Measurements from ENCODE around the gene HSPA12B. TPM values are rescaled to one million over a fixed set of nuclear protein-coding genes. Genes with fewer than 3 reads are reported as not detected.

The HSPA12B gene
- total and polyA plus RNA-seq, 2 of the 13 experiments (the other 11 are each of a cell fraction or from before 2014, with no cell fraction given) = 0.01 TPM; not detected in 1

- peak; percentile 62; the same call in 1 of the 2 replicates for TF ChIP-seq FOXP4 (CRISPR knock-in tag; IDR thresholded peaks at IDR 0.05)
- TF ChIP-seq ZSCAN12 (CRISPR knock-in tag; IDR thresholded peaks at IDR 0.05) = 0 out of 2 replicates have a peak, but pooled peaks have one; percentile 26
- peak; percentile 91 for TF ChIP-seq THAP11 (CRISPR knock-in tag; IDR thresholded peaks at IDR 0.05)
- TF ChIP-seq NRL (CRISPR knock-in tag; IDR thresholded peaks at IDR 0.05; ENCODE audit: borderline replicate concordance) = peak; percentile 69
- TF ChIP-seq RORA (CRISPR knock-in tag; IDR thresholded peaks at IDR 0.05) = no peak
- 0 out of 2 replicates have a peak, but pooled peaks have one; percentile 34 for TF ChIP-seq ZNF557 (CRISPR knock-in tag; IDR thresholded peaks at IDR 0.05)
- peak; percentile 91 for TF ChIP-seq POGK (CRISPR knock-in tag; conservative IDR thresholded peaks at IDR 0.05)
- 0 out of 2 replicates have a peak, but pooled peaks have one; percentile 66 for TF ChIP-seq TP53 (CRISPR knock-in tag; conservative IDR thresholded peaks at IDR 0.05)
- TF ChIP-seq ZSCAN9 (CRISPR knock-in tag; IDR thresholded peaks at IDR 0.05; ENCODE audit: borderline replicate concordance) = peak; percentile 89; the same call in 1 of the 2 replicates
- TF ChIP-seq SRSF1 (optimal IDR thresholded peaks at IDR 0.05; ENCODE audit: low read depth, low read length) = peak; percentile 3
- peak; percentile 95 for TF ChIP-seq ADNP (CRISPR knock-in tag; IDR thresholded peaks at IDR 0.05)
- peak; percentile 92; the same call in 1 of the 2 replicates for TF ChIP-seq CREB3 (CRISPR knock-in tag; IDR thresholded peaks at IDR 0.05)
- peak; percentile 83 for TF ChIP-seq HOXD1 (CRISPR knock-in tag; IDR thresholded peaks at IDR 0.05)
- TF ChIP-seq MYC (CRISPR knock-in tag; IDR thresholded peaks at IDR 0.05; ENCODE audit: borderline replicate concordance) = peak; percentile 98
- TF ChIP-seq IRF1 (CRISPR knock-in tag; IDR thresholded peaks at IDR 0.05; ENCODE audit: low read depth) = peak; percentile 89; the same call in 1 of the 2 replicates
- TF ChIP-seq RBM39 (IDR thresholded peaks at IDR 0.05; ENCODE audit: low read depth, low read length, poor library complexity, severe bottlenecking) = peak; percentile 62
- TF ChIP-seq AGO1 (IDR thresholded peaks at IDR 0.05; ENCODE audit: low read depth, low read length, poor library complexity, severe bottlenecking) = peak; percentile 74
- TF ChIP-seq ZNF124 (CRISPR knock-in tag; IDR thresholded peaks at IDR 0.05) = peak; percentile 61; the same call in 1 of the 2 replicates
- peak; percentile 95 for TF ChIP-seq ZNF747 (CRISPR knock-in tag; IDR thresholded peaks at IDR 0.05; ENCODE audit: borderline replicate concordance)
- TF ChIP-seq SRF (IDR thresholded peaks at IDR 0.05; ENCODE audit: low read depth, low read length) = peak; percentile 17; the same call in 1 of the 2 replicates
- TF ChIP-seq SIX1 (CRISPR knock-in tag; IDR thresholded peaks at IDR 0.05; ENCODE audit: borderline replicate concordance) = 0 out of 2 replicates have a peak, but pooled peaks have one; percentile 31
- TF ChIP-seq THAP7 (CRISPR knock-in tag; IDR thresholded peaks at IDR 0.05) = peak; percentile 85; the same call in 1 of the 2 replicates
- TF ChIP-seq RFX1 (IDR thresholded peaks at IDR 0.05) = no peak
These were observed 35.2 kb downstream of the HSPA12B start, which contains the start of gene ADISSP (continued) for GRCh38 chr20:3767427-3768341.

All from HepG2 (cell line).